Epithelial cell of esophagus (primary cell): Measurements from ENCODE around the gene UNC79.

Source experiments
- DNase-seq: peaks from one replicate; pipeline ENCODE4 v3.0.0; 2010; ENCODE audit warnings: low read depth
- H3K4me3 ChIP-seq: 2 replicates; pipeline ENCODE4 v1.5.1; 2011; ENCODE audit warnings: mild to moderate bottlenecking, low read length, control low read depth
- CTCF ChIP-seq: IDR thresholded peaks from 2 replicates; pipeline ENCODE4 v1.5.1; 2011; ENCODE audit warnings: low read depth, mild to moderate bottlenecking, low read length, control low read depth, inconsistent platforms; ENCODE audit not compliant: insufficient read depth; ENCODE audit errors: missing control alignments

UNC79 gene

DNA sequence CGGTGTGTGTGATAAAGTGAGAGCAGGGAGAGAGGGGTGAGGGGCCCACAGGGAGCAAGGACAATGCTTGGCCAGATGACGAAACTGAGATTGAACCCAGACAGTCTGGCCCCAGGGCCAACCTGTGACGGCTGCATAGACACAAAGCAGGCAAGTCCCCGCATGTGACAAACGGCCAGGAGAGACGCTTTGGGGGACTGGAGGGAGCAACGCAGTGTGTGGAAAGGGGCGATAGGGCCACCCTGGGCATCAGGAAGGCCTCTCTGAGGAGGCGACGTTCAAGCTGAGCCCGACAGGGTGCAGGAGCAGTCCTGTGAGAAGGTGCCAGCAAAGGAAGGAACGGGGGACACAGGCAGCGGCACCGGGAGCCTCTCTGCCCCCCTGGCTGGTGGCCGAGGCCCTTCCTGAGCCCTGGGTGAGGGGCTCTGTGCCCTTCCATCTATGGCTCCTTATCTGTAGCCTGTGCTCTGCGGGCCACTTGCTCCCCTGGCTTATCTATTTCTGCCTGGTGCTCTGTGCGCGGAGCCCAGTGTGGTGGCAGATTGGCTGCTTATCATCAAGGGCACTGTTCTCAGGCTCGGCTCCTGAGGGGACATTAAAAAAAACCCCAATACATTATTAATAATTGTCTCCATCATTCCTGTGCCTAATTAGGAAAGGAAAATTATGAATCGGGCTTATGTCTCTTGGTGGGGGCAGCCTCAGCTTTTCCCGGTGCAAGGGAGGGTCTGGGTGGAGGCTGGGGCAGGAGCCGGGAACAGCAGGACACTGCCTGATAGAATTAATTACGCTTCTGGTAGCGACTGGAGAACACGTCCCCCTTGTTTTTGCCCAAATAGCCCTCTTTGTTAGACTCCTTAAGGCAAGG lies 317.7 kb downstream of the UNC79 start:
- no peak for DNase-seq
- no peak for TF ChIP-seq CTCF
- no peak overlapping the region for H3K4me3 ChIP-seq

DNA sequence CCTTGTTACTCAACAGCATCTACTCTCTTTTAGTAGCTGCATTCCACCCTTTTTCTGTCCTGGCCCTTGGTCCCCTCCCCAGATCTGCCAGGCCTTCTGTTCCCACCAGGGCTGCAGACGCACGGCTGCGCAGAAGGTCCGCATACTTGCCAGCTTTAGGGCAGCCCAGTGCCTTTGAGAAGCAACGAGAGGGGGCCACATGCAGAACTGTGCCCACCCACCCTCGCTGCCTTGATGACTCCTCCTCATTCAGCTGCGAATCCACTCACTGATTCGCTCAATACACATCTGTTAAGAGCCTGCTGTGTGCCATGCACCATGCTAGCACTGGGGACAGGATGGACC lies 318.3 kb downstream of the UNC79 start:
- no peak for DNase-seq
- H3K4me3 ChIP-seq = no peak overlapping the region
- no peak for TF ChIP-seq CTCF

DNA sequence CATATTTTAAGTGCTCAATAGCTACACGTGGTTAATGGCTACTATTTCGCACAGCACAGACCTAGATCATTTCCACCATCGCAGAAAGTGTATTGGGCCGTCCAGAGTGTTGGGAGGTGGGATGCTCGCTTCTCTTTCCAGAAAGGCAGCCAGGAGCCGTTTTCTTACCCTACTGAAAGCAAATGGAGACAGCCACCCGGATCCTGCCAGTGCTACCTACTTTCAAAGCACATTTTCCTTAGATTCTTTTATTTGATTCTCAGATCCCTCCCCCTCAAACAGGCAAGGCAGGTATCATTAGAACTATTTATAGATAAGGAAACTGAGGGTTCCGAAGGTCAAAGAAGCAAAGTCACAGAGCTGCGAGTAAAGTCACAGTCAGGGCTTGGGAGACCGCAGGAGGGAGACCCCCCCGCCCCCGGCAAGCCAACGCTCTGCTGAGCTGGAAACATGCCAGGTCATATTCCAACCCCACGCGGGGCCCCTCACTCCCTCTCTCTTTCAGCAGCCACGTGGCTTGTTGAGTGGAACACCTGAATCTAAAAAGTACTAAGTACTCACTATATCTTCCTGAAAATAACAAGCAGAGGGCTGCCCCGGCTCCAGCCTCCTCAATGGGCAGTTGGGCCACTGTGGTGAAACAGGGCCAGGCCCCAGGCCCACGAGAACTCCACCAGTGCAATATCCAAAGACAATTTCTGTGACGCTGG lies 321.4 kb downstream of the UNC79 start:
- no peak for TF ChIP-seq CTCF
- H3K4me3 ChIP-seq = no peak overlapping the region
- DNase-seq = no peak

GRCh38 chr14:93752980-93753561 lies 322.3 kb downstream of the UNC79 start:
- H3K4me3 ChIP-seq = no peak overlapping the region
- DNase-seq = no peak
- TF ChIP-seq CTCF = no peak

DNA sequence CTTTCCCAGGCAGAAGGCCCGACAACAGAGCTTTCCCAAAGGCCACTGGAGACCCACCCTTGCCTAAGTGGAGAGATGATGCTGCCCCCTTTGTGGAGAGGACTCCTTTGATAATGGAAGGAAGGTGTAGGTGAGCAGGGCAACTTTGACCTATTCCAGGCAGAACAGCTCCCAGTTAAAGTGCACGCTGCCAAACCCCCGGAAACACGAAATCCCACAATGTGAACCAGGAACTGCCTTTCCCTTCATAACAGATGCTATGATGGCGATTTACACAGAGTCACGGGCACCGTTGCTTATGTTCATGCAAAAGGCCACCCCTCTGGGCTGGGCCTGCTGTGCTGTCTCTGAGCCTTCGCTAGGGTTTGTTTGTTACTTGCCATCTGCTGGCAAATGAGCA lies 322.9 kb downstream of the UNC79 start:
- DNase-seq = no peak
- no peak for TF ChIP-seq CTCF

GRCh38 chr14:93757206-93757605 lies 326.5 kb downstream of the UNC79 start:
- TF ChIP-seq CTCF = no peak
- no peak overlapping the region for H3K4me3 ChIP-seq
- no peak for DNase-seq

More for the DNA sequence above, 322.9 kb downstream of the UNC79 start:
- H3K4me3 ChIP-seq = no peak overlapping the region
